Measurements from ENCODE around the gene DUSP14. TPM values are rescaled to one million over a fixed set of nuclear protein-coding genes. Genes with fewer than 3 reads are reported as not detected.

The DUSP14 gene
- total and polyA plus RNA-seq, 2 of the 13 experiments (the other 11 are each of a cell fraction or from before 2014, with no cell fraction given), result 33.5 to 39.8 TPM

GRCh38 chr17:37489197-37490001 lies at the start of gene DUSP14 (continued):
- TF ChIP-seq, protein P1, sequence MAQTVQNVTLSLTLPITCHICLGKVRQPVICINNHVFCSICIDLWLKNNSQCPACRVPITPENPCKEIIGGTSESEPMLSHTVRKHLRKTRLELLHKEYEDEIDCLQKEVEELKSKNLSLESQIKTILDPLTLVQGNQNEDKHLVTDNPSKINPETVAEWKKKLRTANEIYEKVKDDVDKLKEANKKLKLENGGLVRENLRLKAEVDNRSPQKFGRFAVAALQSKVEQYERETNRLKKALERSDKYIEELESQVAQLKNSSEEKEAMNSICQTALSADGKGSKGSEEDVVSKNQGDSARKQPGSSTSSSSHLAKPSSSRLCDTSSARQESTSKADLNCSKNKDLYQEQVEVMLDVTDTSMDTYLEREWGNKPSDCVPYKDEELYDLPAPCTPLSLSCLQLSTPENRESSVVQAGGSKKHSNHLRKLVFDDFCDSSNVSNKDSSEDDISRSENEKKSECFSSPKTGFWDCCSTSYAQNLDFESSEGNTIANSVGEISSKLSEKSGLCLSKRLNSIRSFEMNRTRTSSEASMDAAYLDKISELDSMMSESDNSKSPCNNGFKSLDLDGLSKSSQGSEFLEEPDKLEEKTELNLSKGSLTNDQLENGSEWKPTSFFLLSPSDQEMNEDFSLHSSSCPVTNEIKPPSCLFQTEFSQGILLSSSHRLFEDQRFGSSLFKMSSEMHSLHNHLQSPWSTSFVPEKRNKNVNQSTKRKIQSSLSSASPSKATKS (CRISPR knock-in tag; IDR thresholded peaks at IDR 0.05), result no peak
- TF ChIP-seq ZNF777 (CRISPR knock-in tag; IDR thresholded peaks at IDR 0.05) (no peak), ATM (IDR thresholded peaks at IDR 0.05; ENCODE audit: borderline replicate concordance) (no peak), NRL (CRISPR knock-in tag; IDR thresholded peaks at IDR 0.05; ENCODE audit: borderline replicate concordance) (peak; percentile 71; the same call in 1 of the 2 replicates), CTCF (CRISPR knock-in tag; IDR thresholded peaks at IDR 0.05) (peak; percentile 38), NFRKB (IDR thresholded peaks at IDR 0.05) (no peak), AHDC1 (CRISPR knock-in tag; IDR thresholded peaks at IDR 0.05; ENCODE audit: borderline replicate concordance) (no peak), ZNF570 (CRISPR knock-in tag; IDR thresholded peaks at IDR 0.05; ENCODE audit: borderline replicate concordance) (no peak), SOX5 (CRISPR knock-in tag; IDR thresholded peaks at IDR 0.05; ENCODE audit: borderline replicate concordance) (peak; percentile 7; the same call in 1 of the 2 replicates), ZMAT3 (CRISPR knock-in tag; conservative IDR thresholded peaks at IDR 0.05) (no peak; the same call in 1 of the 2 replicates), ZNF501 (CRISPR knock-in tag; IDR thresholded peaks at IDR 0.05) (peak; percentile 83), ZNF343 (CRISPR knock-in tag; IDR thresholded peaks at IDR 0.05) (no peak; the same call in 1 of the 2 replicates), BRD4 (CRISPR knock-in tag; IDR thresholded peaks at IDR 0.05) (peak; percentile 80; the same call in 1 of the 2 replicates)
- TF ChIP-seq, protein P2, sequence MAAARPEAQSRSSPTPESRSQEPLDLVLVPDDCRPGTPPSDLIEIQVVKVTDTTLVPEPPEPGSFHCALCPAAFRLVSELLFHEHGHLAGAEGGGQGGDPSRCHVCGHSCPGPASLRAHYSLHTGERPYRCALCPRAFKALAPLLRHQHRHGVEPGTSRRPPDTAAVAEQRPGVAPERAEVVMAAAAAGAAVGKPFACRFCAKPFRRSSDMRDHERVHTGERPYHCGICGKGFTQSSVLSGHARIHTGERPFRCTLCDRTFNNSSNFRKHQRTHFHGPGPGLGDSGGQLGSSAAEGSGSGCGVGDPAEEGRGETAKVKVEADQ (CRISPR knock-in tag; IDR thresholded peaks at IDR 0.05; ENCODE audit: borderline replicate concordance), result no peak

All from HepG2 (cell line).